HepG2 (cell line): Measurements from ENCODE around the gene AMPH. TPM values are rescaled to one million over a fixed set of nuclear protein-coding genes. Genes with fewer than 3 reads are reported as not detected.

ENCODE experiments used
- ATAC-seq: fragments of 200-7000 bp; cut with Tn5 transposase; 3 replicates; pipeline ENCODE4 v1.9.1; 2020; ENCODE audit warnings: mild to moderate bottlenecking, moderate library complexity
- BruUV-seq: library from RNA; stranded (reverse); fragments of 400-500 nt; replicated peaks from 2 replicates; lab custom pipeline; 2021; lab: Mats Ljungman, UMichigan
- CTCF ChIA-PET: fragments of 300-600 bp; formaldehyde crosslinking; extraction: SDS; loops from one replicate; lab custom pipeline; 2021; ENCODE audit warnings: low total read pairs, inconsistent platforms, low intra/inter-chr PET ratio; lab: Yijun Ruan, JAX
- POLR2A ChIA-PET: fragments of 350-600 bp; sonication (Branson Sonifier 250); formaldehyde crosslinking; loops from one replicate; lab custom pipeline; 2020; ENCODE audit warnings: antibody characterized with exemption, inconsistent platforms; lab: Yijun Ruan, JAX
- DNase-seq: peaks from one replicate; pipeline ENCODE4 v3.0.0-alpha.2; 2015; ENCODE audit warnings: low spot score
- FAIRE-seq: peaks from 3 replicates; lab custom pipeline; 2011; peaks lifted over from hg19 to GRCh38; lab: Jason Lieb, UNC
- H2AFZ ChIP-seq: one replicate; pipeline ENCODE4 v1.6.1; 2011; ENCODE audit warnings: low read length, inconsistent platforms
- H3K27ac ChIP-seq: fragments of 300-600 bp; 3 replicates; pipeline ENCODE4 v1.8.0; 2011; ENCODE audit warnings: mixed run types, mild to moderate bottlenecking, mixed read lengths, low read length, inconsistent platforms; ENCODE audit not compliant: insufficient read depth; ENCODE audit errors: extremely low read length
- H3K27me3 ChIP-seq, 2 experiments: fragments of 200-600 bp in 1 of 2; 2 replicates in 1 of 2; 3 replicates in 1 of 2; pipeline versions ENCODE4 v1.6.0 to v1.8.0; 2011; ENCODE audit warnings: low read length in 2 of 2, mild to moderate bottlenecking in 2 of 2, moderate library complexity in 2 of 2, inconsistent platforms in 1 of 2; ENCODE audit not compliant: insufficient read depth in 2 of 2, control insufficient read depth in 1 of 2
- H3K36me3 ChIP-seq, 2 experiments: fragments of 200-600 bp in 1 of 2; replicated peaks in 1 of 2; 2 replicates in 1 of 2; 3 replicates in 1 of 2; pipeline versions ENCODE4 v1.5.1 to v1.8.0; 2011; ENCODE audit warnings: low read length in 2 of 2, inconsistent platforms in 1 of 2; ENCODE audit not compliant: insufficient read depth in 2 of 2, control insufficient read depth in 1 of 2
- H3K4me1 ChIP-seq: 2 replicates; pipeline ENCODE4 v1.5.1; 2012; ENCODE audit warnings: low read length, inconsistent platforms; ENCODE audit not compliant: insufficient read depth
- H3K4me2 ChIP-seq: 2 replicates; pipeline ENCODE4 v1.6.0; 2011; ENCODE audit warnings: low read depth, low read length, inconsistent platforms
- H3K4me3 ChIP-seq, 3 experiments: fragments of 200-600 bp in 1 of 3; sonication (generic), shearing (Covaris generic) in 1 of 3; replicated peaks in 1 of 3; 2 replicates each; pipeline ENCODE4 v1.5.1; 2011 to 2016; ENCODE audit warnings: low read length in 3 of 3, inconsistent platforms in 2 of 3, low read depth in 2 of 3, mild to moderate bottlenecking in 2 of 3, control low read depth in 1 of 3, mixed read lengths in 1 of 3; ENCODE audit not compliant: insufficient read depth in 1 of 3
- H3K79me2 ChIP-seq: one replicate; pipeline ENCODE4 v1.6.1; 2011; ENCODE audit warnings: low read length, inconsistent platforms; ENCODE audit not compliant: insufficient read depth
- H3K9ac ChIP-seq: 2 replicates; pipeline ENCODE4 v1.6.0; 2011; ENCODE audit warnings: mild to moderate bottlenecking, low read depth, low read length, inconsistent platforms; ENCODE audit not compliant: insufficient read depth
- H3K9me3 ChIP-seq: 2 replicates; pipeline ENCODE4 v1.5.1; 2012; ENCODE audit warnings: mild to moderate bottlenecking, low read length
- H4K20me1 ChIP-seq: 2 replicates; pipeline ENCODE4 v1.6.0; 2011; ENCODE audit warnings: inconsistent platforms, mild to moderate bottlenecking, low read length, moderate library complexity; ENCODE audit not compliant: insufficient read depth
- HINFP ChIP-seq: sonication (generic); formaldehyde crosslinking; IDR thresholded peaks from 2 replicates; pipeline ENCODE4 v1.4.0; 2020; ENCODE audit warnings: low read depth, mild to moderate bottlenecking, missing genetic modification reagents
- HMGA1 ChIP-seq: sonication (generic); formaldehyde crosslinking; conservative IDR thresholded peaks from 2 replicates; pipeline ENCODE4 v1.4.0; 2020; ENCODE audit warnings: missing genetic modification reagents
- HNRNPH1 ChIP-seq: fragments of 200-400 bp; formaldehyde crosslinking; optimal IDR thresholded peaks from 2 replicates; pipeline ENCODE3; 2017; ENCODE audit warnings: mild to moderate bottlenecking, low read depth, low read length
- IRF2 ChIP-seq: IDR thresholded peaks from 2 replicates; pipeline ENCODE4 v1.6.1; 2018; ENCODE audit warnings: missing genetic modification reagents, missing compliant biosample characterization
- KDM2A ChIP-seq: sonication (generic); formaldehyde crosslinking; IDR thresholded peaks from 2 replicates; pipeline ENCODE4 v1.4.0; 2020; ENCODE audit warnings: low read depth, missing genetic modification reagents, borderline replicate concordance
- KDM5B ChIP-seq: sonication (generic); formaldehyde crosslinking; IDR thresholded peaks from 2 replicates; pipeline ENCODE4 v1.4.0; 2020; ENCODE audit warnings: missing genetic modification reagents, mild to moderate bottlenecking, borderline replicate concordance
- KLF6 ChIP-seq: IDR thresholded peaks from 2 replicates; pipeline ENCODE4 v1.8.0; 2016; ENCODE audit warnings: missing biosample characterization, missing genetic modification reagents
- NFE2L2 ChIP-seq: fragments of 150-350 bp; IDR thresholded peaks from 2 replicates; pipeline ENCODE4 v1.6.1; 2014; ENCODE audit warnings: low read length
- RBM39 ChIP-seq: fragments of 200-400 bp; formaldehyde crosslinking; IDR thresholded peaks from one replicate; pipeline ENCODE4 v1.6.1; 2018; ENCODE audit warnings: antibody characterized with exemption, mild to moderate bottlenecking, low read depth, low read length; ENCODE audit not compliant: poor library complexity, severe bottlenecking
- REL ChIP-seq: sonication (generic); formaldehyde crosslinking; conservative IDR thresholded peaks from 2 replicates; pipeline ENCODE4 v1.8.0; 2022; ENCODE audit warnings: mild to moderate bottlenecking, missing genetic modification reagents, moderate library complexity
- TFDP2 ChIP-seq: sonication (generic); formaldehyde crosslinking; IDR thresholded peaks from 2 replicates; pipeline ENCODE4 v1.4.0; 2020; ENCODE audit warnings: missing genetic modification reagents
- ZC3H13 ChIP-seq: sonication (generic); formaldehyde crosslinking; IDR thresholded peaks from 2 replicates; pipeline ENCODE4 v1.8.1; 2023; ENCODE audit warnings: mild to moderate bottlenecking, missing genetic modification reagents, moderate library complexity
- ZFP90 ChIP-seq: sonication (generic); formaldehyde crosslinking; IDR thresholded peaks from 2 replicates; pipeline ENCODE4 v1.8.0; 2022; ENCODE audit warnings: missing genetic modification reagents, mild to moderate bottlenecking, inconsistent platforms, borderline replicate concordance
- ZMYM4 ChIP-seq: sonication (generic); formaldehyde crosslinking; IDR thresholded peaks from 2 replicates; pipeline ENCODE4 v1.8.1; 2023; ENCODE audit warnings: mild to moderate bottlenecking, missing genetic modification reagents
- ZNF468 ChIP-seq: sonication (generic); formaldehyde crosslinking; IDR thresholded peaks from 2 replicates; pipeline ENCODE4 v1.8.0; 2022; ENCODE audit warnings: mild to moderate bottlenecking, moderate library complexity, missing genetic modification reagents
- ZNF549 ChIP-seq: sonication (generic); formaldehyde crosslinking; IDR thresholded peaks from 2 replicates; pipeline ENCODE4 v1.5.0; 2020; ENCODE audit warnings: missing genetic modification reagents
- ZNF891 ChIP-seq: sonication (generic); formaldehyde crosslinking; IDR thresholded peaks from 2 replicates; pipeline ENCODE4 v1.5.0; 2020; ENCODE audit warnings: mild to moderate bottlenecking, missing genetic modification reagents
- WGBS: methylation state at CpG from one replicate; pipeline ENCODE4 v1.1.6; 2017; ENCODE audit warnings: low lambda C conversion rate; 5-methylcytosine and 5-hydroxymethylcytosine counted together
- in situ Hi-C: cut with HindIII; loops from 2 replicates; pipeline ENCODE4 v1.10.0; 2017; ENCODE audit warnings: low pct_unique_long_range_greater_than_20kb; ENCODE audit not compliant: extremely low pct_ligation_motif_present
- intact Hi-C: fragments of 100-400 bp; cut with micrococcal nuclease; formaldehyde crosslinking; loops from one replicate; pipeline ENCODE4 v1.10.0; 2022; ENCODE audit not compliant: unreplicated experiment
- polyA plus RNA-seq, 8 experiments: library from polyadenylated mRNA; depleted of rRNA in 3 of 8; stranded (reverse) in 7 of 8; unstranded in 1 of 8; fragments of >200 nt; fragmentation: Illumina TruSeq in 4 of 8; extraction: Trizol in 4 of 8; gene quantifications; 2 replicates each; pipeline versions ENCODE4 v1.2.1 to v1.2.3, GENCODE V29; 2011 to 2016; ENCODE audit warnings: low read depth in 4 of 8, missing spikeins in 1 of 8, mixed read lengths in 1 of 8; ENCODE audit not compliant: insufficient read depth in 1 of 8
- total RNA-seq, 5 experiments: library from RNA; depleted of rRNA; stranded (reverse); fragments of >200 nt; fragmentation: Illumina TruSeq; extraction: Trizol; gene quantifications; 2 replicates each; pipeline ENCODE4 v1.2.3, GENCODE V29; 2016; ENCODE audit warnings: low read depth in 1 of 5

The AMPH gene
- total and polyA plus RNA-seq, 2 of the 13 experiments (the other 11 are each of a cell fraction or from before 2014, with no cell fraction given): not detected

GRCh38 chr7:38655833-38656774 is 24.9 kb upstream of the AMPH start (continued):
- TF ChIP-seq TFDP2 (no peak), IRF2 (no peak)

- intact Hi-C loops: no loop called here
- TF ChIP-seq HMGA1 (CRISPR knock-in tag) (no peak), ZNF549 (CRISPR knock-in tag) (no peak), HNRNPH1 (no peak), ZC3H13 (no peak), ZFP90 (CRISPR knock-in tag) (no peak), ZNF468 (no peak), NFE2L2 (no peak), ZNF891 (CRISPR knock-in tag) (no peak), KLF6 (no peak), HINFP (CRISPR knock-in tag) (no peak), RBM39 (no peak), KDM2A (CRISPR knock-in tag) (no peak), REL (CRISPR knock-in tag) (no peak), ZMYM4 (CRISPR knock-in tag) (no peak), KDM5B (CRISPR knock-in tag) (no peak)
- FAIRE-seq: no peak
- Histone ChIP-seq H3K27ac (no peak overlapping the region), H3K4me2 (no peak overlapping the region), H3K27me3 (peaks cover 0 to 4% of the 10 kb centered on the region in 2 experiments; a peak in 1 of 5 replicates), H3K4me1 (no peaks in the 10 kb centered on the region), H3K9ac (no peak overlapping the region), H2AFZ (no peak overlapping the region), H4K20me1 (no peaks in the 10 kb centered on the region), H3K79me2 (no peaks in the 10 kb centered on the region), H3K9me3 (no peaks in the 10 kb centered on the region), H3K36me3 (no peaks in the 10 kb centered on the region), H3K4me3 (no peak overlapping the region)
- ATAC-seq: no peak
- DNase-seq: no peak
- in situ Hi-C loops: no loop called here
- no TSS peak for BruUV-seq
- 5% methylated on average over 3 of the region's 6 CpGs for WGBS
- ChIA-PET CTCF (no interaction called here), POLR2A (no interaction called here)
These were observed 6.8 kb upstream of the AMPH start for GRCh38 chr7:38637957-38638356.
